Panc1 (cell line): Measurements from ENCODE around the gene FOS.

Experiments
- POLR2AphosphoS5 ChIP-seq: IDR thresholded peaks from 2 replicates; pipeline ENCODE4 v1.6.1; 2012; ENCODE audit warnings: mild to moderate bottlenecking, low read depth, low read length, moderate library complexity
- TCF7L2 ChIP-seq: IDR thresholded peaks from 2 replicates; pipeline ENCODE4 v1.6.1; 2011; ENCODE audit warnings: mild to moderate bottlenecking, low read depth, low read length, inconsistent platforms
- TF ChIP-seq, protein P1 (sequence below): fragments of 450-650 bp; IDR thresholded peaks from 2 replicates; pipeline ENCODE4 v1.5.1; 2017; ENCODE audit warnings: mild to moderate bottlenecking
- TF ChIP-seq, protein P2 (sequence below), 2 experiments: IDR thresholded peaks; 2 replicates each; pipeline ENCODE4 v1.6.1; 2011 to 2012; ENCODE audit warnings: low read depth in 2 of 2, control low read depth in 1 of 2, low read length in 1 of 2, mild to moderate bottlenecking in 1 of 2, moderate library complexity in 1 of 2; ENCODE audit not compliant: insufficient read depth in 1 of 2

DNA sequence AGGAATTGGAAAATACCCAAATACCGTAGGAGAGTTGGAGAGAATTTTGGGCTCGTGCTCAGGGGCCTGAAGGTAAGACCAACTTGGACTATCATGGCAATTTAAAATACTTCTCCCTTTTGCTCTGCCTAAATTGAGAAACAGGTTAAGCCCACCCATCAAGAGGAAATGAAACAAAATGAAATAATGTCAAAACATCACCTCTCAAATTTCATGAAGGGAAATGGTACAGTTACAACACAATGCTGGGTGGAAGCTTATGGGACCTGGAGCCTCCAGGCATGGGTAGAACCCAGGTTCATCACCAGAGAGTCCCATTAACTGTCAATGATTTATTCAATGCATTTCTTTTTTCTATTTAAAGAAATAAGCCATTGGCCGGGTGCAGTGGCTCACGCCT lies 33.7 kb downstream of the FOS start:
- TF ChIP-seq, protein P1, sequence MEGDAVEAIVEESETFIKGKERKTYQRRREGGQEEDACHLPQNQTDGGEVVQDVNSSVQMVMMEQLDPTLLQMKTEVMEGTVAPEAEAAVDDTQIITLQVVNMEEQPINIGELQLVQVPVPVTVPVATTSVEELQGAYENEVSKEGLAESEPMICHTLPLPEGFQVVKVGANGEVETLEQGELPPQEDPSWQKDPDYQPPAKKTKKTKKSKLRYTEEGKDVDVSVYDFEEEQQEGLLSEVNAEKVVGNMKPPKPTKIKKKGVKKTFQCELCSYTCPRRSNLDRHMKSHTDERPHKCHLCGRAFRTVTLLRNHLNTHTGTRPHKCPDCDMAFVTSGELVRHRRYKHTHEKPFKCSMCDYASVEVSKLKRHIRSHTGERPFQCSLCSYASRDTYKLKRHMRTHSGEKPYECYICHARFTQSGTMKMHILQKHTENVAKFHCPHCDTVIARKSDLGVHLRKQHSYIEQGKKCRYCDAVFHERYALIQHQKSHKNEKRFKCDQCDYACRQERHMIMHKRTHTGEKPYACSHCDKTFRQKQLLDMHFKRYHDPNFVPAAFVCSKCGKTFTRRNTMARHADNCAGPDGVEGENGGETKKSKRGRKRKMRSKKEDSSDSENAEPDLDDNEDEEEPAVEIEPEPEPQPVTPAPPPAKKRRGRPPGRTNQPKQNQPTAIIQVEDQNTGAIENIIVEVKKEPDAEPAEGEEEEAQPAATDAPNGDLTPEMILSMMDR, result no peak
- no peak for TF ChIP-seq TCF7L2
- TF ChIP-seq, protein P2, sequence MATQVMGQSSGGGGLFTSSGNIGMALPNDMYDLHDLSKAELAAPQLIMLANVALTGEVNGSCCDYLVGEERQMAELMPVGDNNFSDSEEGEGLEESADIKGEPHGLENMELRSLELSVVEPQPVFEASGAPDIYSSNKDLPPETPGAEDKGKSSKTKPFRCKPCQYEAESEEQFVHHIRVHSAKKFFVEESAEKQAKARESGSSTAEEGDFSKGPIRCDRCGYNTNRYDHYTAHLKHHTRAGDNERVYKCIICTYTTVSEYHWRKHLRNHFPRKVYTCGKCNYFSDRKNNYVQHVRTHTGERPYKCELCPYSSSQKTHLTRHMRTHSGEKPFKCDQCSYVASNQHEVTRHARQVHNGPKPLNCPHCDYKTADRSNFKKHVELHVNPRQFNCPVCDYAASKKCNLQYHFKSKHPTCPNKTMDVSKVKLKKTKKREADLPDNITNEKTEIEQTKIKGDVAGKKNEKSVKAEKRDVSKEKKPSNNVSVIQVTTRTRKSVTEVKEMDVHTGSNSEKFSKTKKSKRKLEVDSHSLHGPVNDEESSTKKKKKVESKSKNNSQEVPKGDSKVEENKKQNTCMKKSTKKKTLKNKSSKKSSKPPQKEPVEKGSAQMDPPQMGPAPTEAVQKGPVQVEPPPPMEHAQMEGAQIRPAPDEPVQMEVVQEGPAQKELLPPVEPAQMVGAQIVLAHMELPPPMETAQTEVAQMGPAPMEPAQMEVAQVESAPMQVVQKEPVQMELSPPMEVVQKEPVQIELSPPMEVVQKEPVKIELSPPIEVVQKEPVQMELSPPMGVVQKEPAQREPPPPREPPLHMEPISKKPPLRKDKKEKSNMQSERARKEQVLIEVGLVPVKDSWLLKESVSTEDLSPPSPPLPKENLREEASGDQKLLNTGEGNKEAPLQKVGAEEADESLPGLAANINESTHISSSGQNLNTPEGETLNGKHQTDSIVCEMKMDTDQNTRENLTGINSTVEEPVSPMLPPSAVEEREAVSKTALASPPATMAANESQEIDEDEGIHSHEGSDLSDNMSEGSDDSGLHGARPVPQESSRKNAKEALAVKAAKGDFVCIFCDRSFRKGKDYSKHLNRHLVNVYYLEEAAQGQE (IDR thresholded peaks at IDR 0.05; ENCODE audit: insufficient read depth in 1 of 2, low read depth in 2 of 2, low read length in 1 of 2), result no peak
- no peak for TF ChIP-seq POLR2AphosphoS5
